ENCODE measurements around the gene TRIM25.

TRIM25 gene

DNA sequence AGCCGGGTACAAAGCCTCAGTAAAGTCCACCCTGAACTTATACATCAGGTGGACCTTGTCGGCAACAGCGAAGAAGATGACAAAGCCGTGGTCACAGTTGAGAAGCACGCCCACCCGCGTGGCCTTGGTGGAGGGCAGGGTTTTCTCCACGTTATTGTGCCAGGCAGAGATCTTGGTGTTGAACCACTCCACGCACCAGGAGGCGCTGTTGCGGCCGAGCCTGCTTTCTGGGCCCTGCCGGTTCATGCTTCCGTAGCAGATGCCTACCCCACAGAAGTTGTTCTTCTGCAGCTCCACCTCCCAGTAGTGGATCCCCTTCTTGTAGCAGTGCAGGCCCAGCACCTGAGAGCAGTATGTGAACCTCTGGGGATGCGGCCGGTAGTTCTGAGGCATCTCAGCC is 22.1 kb downstream of the TRIM25 start:
- ChIA-PET CTCF (interaction anchor here (0.9 kb wide), 1 partner anchor 9 kb away, joined by 3 read pairs; no protein-coding TSS in a partner anchor), POLR2A (no interaction called here)
- DNase-seq (ENCODE audit: extremely low spot score): peak; percentile 46
- no peak for TF ChIP-seq FOXK2 (IDR thresholded peaks at IDR 0.05)
- no peak for TF ChIP-seq NFRKB (IDR thresholded peaks at IDR 0.05)
- TF ChIP-seq SUZ12 (IDR thresholded peaks at IDR 0.05): no peak
- TF ChIP-seq ARNT (IDR thresholded peaks at IDR 0.05): no peak
- no peak for TF ChIP-seq BHLHE40 (IDR thresholded peaks at IDR 0.05; ENCODE audit: borderline replicate concordance)
- TF ChIP-seq FOXM1 (IDR thresholded peaks at IDR 0.05; ENCODE audit: borderline replicate concordance): no peak
- no peak for TF ChIP-seq L3MBTL2 (conservative IDR thresholded peaks at IDR 0.05)
- no peak for TF ChIP-seq ZNF384 (IDR thresholded peaks at IDR 0.05)
- no peak for TF ChIP-seq SP1 (IDR thresholded peaks at IDR 0.05)
- TF ChIP-seq, protein P1, sequence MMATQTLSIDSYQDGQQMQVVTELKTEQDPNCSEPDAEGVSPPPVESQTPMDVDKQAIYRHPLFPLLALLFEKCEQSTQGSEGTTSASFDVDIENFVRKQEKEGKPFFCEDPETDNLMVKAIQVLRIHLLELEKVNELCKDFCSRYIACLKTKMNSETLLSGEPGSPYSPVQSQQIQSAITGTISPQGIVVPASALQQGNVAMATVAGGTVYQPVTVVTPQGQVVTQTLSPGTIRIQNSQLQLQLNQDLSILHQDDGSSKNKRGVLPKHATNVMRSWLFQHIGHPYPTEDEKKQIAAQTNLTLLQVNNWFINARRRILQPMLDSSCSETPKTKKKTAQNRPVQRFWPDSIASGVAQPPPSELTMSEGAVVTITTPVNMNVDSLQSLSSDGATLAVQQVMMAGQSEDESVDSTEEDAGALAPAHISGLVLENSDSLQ (IDR thresholded peaks at IDR 0.05): no peak
- no peak for TF ChIP-seq ELF4 (IDR thresholded peaks at IDR 0.05)
- TF ChIP-seq CTBP1 (IDR thresholded peaks at IDR 0.05; ENCODE audit: borderline replicate concordance): no peak

DNA sequence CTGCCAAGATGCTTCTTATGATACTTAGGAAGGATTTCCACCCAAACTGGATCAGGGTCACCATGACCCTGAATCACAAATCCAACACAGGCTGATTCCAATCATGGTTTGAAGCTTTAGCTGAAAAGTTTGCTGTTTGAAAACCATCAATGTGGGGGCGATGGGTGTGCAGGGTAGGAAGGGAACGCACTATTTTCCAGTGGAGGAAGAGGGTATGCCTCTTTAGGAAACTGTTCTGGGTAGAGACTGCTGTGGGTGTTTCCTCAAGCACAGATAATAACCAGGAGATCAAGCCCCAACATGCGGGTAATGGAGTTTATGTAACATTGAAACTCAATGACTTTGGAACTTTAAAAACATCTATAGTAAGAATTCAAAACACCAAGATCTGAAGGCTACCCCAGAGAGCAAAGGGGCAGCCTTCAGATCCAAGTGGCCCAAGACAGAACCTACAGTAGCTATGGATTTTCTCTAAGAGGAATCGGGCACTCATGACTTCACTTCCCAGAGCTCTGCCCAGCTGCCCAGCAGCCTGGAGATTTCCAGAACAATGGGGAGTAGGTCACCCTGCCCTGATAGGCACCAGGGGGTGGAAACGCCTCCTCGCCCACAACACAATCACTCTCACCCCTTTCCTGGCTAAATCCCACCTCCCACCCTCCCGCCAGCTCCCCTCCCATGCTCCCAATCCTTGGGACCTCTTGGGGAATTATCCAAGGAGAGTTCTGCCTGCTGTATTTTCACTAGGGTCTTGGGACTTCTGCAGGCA is 22.8 kb downstream of the TRIM25 start:
- no peak for DNase-seq (ENCODE audit: extremely low spot score)
- CTCF ChIA-PET: no interaction called here
- TF ChIP-seq FOXK2 (IDR thresholded peaks at IDR 0.05): no peak
- TF ChIP-seq SP1 (IDR thresholded peaks at IDR 0.05): no peak
- no peak for TF ChIP-seq FOXA1 (IDR thresholded peaks at IDR 0.05)
- TF ChIP-seq ELF4 (IDR thresholded peaks at IDR 0.05): no peak
- no peak for TF ChIP-seq L3MBTL2 (conservative IDR thresholded peaks at IDR 0.05)
- no peak for TF ChIP-seq FOXM1 (IDR thresholded peaks at IDR 0.05; ENCODE audit: borderline replicate concordance)
- TF ChIP-seq NFRKB (IDR thresholded peaks at IDR 0.05): no peak
- TF ChIP-seq, protein P1 (IDR thresholded peaks at IDR 0.05): no peak
- no peak for TF ChIP-seq BHLHE40 (IDR thresholded peaks at IDR 0.05; ENCODE audit: borderline replicate concordance)
- TF ChIP-seq LEF1 (IDR thresholded peaks at IDR 0.05; ENCODE audit: borderline replicate concordance): no peak
- no peak for TF ChIP-seq ZNF384 (IDR thresholded peaks at IDR 0.05)
- TF ChIP-seq CTBP1 (IDR thresholded peaks at IDR 0.05; ENCODE audit: borderline replicate concordance): no peak
- TF ChIP-seq HDGF (IDR thresholded peaks at IDR 0.05; ENCODE audit: borderline replicate concordance): no peak
- TF ChIP-seq ARNT (IDR thresholded peaks at IDR 0.05): no peak
- no peak for TF ChIP-seq TARDBP (IDR thresholded peaks at IDR 0.05)
- TF ChIP-seq SUZ12 (IDR thresholded peaks at IDR 0.05): no peak
- POLR2A ChIA-PET: interaction anchor here (1.8 kb wide), 1 partner anchor 23 kb away, joined by 6 read pairs; the partner anchor contains the start of gene TRIM25

DNA sequence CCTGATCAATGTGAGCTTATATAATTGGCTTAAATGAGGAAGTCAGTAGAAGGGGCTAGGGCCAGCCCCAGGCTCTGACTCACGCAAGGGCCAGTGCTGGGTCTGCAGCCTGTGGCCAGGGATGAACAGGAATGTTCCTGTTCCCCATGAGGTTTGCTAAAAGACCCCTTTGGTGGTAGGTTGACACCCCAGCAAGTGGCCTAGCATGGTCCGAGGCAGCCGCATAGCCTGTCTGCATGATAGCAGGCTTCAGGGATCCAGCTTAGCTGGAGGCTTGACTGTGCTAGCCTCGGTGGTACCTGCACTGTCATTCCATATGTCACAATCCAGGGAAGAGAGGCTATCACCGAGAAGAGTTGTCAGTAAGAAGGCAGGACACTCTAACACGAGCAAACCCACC is 23.5 kb downstream of the TRIM25 start:
- TF ChIP-seq ZNF384 (IDR thresholded peaks at IDR 0.05): no peak
- no peak for DNase-seq (ENCODE audit: extremely low spot score)
- POLR2A ChIA-PET: interaction anchor here (1.8 kb wide), 1 partner anchor 23 kb away, joined by 6 read pairs; the partner anchor contains the start of gene TRIM25
- CTCF ChIA-PET: interaction anchor here (0.7 kb wide), 1 partner anchor 76 kb away, joined by 4 read pairs; no protein-coding TSS in a partner anchor

DNA sequence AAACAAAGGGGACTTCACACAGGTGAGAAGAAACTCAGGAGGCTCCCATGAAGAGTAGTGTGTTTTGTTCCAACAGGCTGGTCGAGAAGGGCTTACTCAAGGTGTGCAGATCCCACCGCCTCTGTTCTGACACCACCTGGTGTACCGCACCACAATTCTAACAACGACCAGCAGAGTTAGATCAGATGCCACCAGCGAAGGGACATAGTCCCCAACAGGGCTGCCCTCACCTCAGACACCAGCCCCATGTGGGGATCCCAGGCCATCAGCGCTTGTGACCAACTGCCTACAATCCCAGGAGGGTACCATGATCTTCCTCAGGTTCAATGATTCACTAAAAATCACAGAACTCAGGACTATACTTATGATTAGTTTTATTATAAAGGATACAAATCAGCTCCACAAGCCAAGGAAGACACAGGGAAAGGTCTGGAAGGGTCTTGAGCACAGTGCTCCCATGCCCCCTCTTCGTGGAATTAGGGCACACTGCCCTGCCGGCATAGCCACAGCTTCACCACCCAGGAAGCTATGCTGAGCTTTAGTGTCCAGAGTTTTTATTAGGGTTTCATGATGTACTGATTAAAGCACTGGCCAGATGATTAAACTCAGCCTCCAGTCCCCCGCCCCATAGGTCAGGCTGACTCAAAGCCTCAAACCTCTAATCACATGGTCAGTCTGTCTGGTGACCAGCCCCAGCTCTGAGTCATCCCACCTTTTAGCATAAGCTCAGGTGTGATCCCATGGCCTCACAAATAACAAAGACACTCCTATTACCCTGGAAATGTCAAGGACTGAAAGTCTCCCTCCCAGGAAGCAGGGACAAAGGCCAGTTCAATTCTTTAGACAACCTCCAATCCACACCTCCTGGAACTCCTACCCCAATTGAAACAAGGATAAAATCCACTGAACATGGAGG is 26.0 kb downstream of the TRIM25 start:
- no peak for DNase-seq (ENCODE audit: extremely low spot score)
- CTCF ChIA-PET: interaction anchor here (0.6 kb wide), 1 partner anchor 21 kb away, joined by 4 read pairs; no protein-coding TSS in a partner anchor
- POLR2A ChIA-PET: no interaction called here
- no peak for TF ChIP-seq NFRKB (IDR thresholded peaks at IDR 0.05)
- no peak for TF ChIP-seq CTBP1 (IDR thresholded peaks at IDR 0.05; ENCODE audit: borderline replicate concordance)
- TF ChIP-seq L3MBTL2 (conservative IDR thresholded peaks at IDR 0.05): no peak
- TF ChIP-seq ELF4 (IDR thresholded peaks at IDR 0.05): no peak
- TF ChIP-seq TARDBP (IDR thresholded peaks at IDR 0.05): no peak
- TF ChIP-seq HDGF (IDR thresholded peaks at IDR 0.05; ENCODE audit: borderline replicate concordance): no peak
- TF ChIP-seq SUZ12 (IDR thresholded peaks at IDR 0.05): no peak
- TF ChIP-seq BHLHE40 (IDR thresholded peaks at IDR 0.05; ENCODE audit: borderline replicate concordance): no peak
- no peak for TF ChIP-seq FOXA1 (IDR thresholded peaks at IDR 0.05)
- no peak for TF ChIP-seq ARNT (IDR thresholded peaks at IDR 0.05)
- no peak for TF ChIP-seq SP1 (IDR thresholded peaks at IDR 0.05)
- no peak for TF ChIP-seq ZNF384 (IDR thresholded peaks at IDR 0.05)
- TF ChIP-seq FOXK2 (IDR thresholded peaks at IDR 0.05): no peak
- no peak for TF ChIP-seq FOXM1 (IDR thresholded peaks at IDR 0.05; ENCODE audit: borderline replicate concordance)
- TF ChIP-seq, protein P1 (IDR thresholded peaks at IDR 0.05): no peak
- TF ChIP-seq LEF1 (IDR thresholded peaks at IDR 0.05; ENCODE audit: borderline replicate concordance): no peak

DNA sequence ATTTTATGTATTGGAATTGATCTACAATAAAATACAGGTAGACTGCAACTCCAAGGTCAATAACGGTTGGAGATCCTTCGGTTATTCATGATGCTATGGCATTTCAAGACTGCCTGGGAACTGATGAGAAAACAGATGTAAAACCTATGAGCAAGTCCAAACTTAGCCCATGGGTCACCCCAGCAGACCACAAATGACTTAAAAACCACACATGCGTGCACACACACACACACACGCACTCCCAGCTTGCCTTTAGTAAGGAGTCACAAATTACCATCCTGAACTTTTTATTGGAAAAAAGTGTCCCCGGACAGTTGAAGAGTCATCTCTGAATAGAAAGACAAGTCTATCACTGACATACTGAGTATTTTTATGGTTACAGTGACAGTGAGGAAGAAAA is 26.7 kb downstream of the TRIM25 start:
- ChIA-PET CTCF (no interaction called here), POLR2A (no interaction called here)
- DNase-seq (ENCODE audit: extremely low spot score): no peak
- TF ChIP-seq L3MBTL2 (conservative IDR thresholded peaks at IDR 0.05): no peak
- TF ChIP-seq ARNT (IDR thresholded peaks at IDR 0.05): no peak
- no peak for TF ChIP-seq NFRKB (IDR thresholded peaks at IDR 0.05)

Data from HEK293T (cell line).